H1 (cell line): ENCODE results near the gene ABCA1. TPM values are rescaled to one million over a fixed set of nuclear protein-coding genes. Genes with fewer than 3 reads are reported as not detected.

Source experiments
- PHF8 ChIP-seq: fragments of 200-600 bp; sonication (generic); conservative IDR thresholded peaks from 2 replicates; pipeline ENCODE4 v1.7.1; 2012; ENCODE audit warnings: low read depth, mild to moderate bottlenecking, inconsistent platforms, low read length, moderate library complexity
- SRF ChIP-seq: IDR thresholded peaks from 2 replicates; pipeline ENCODE4 v1.6.1; 2011; ENCODE audit warnings: mild to moderate bottlenecking, low read depth, low read length, moderate library complexity
- polyA plus RNA-seq, 7 experiments: library from polyadenylated mRNA; depleted of rRNA in 3 of 7; stranded (reverse) in 5 of 7; unstranded in 2 of 7; fragments of >200 nt in 5 of 7; fragments of 200-250 nt in 2 of 7; gene quantifications; 1 replicate in 5 of 7; 2 replicates in 1 of 7; 4 replicates in 1 of 7; pipeline versions ENCODE4 v1.2.1 to v1.2.3, GENCODE V29; 2011 to 2013; ENCODE audit warnings: missing spikeins in 2 of 7, mixed read lengths in 2 of 7
- total RNA-seq: library from RNA; stranded (reverse); fragmentation: NEBNext Ultra II Directional; extraction: Animal tissue kit (Norgen Biotek cat#: 25700); gene quantifications from 2 replicates; pipeline ENCODE4 v1.2.1, GENCODE V29; 2021
- TF ChIP-seq, protein P1 (sequence below): fragments of 300-600 bp; sonication (generic); IDR thresholded peaks from 2 replicates; pipeline ENCODE4 v1.7.1; 2012; ENCODE audit warnings: low read length, moderate library complexity, mild to moderate bottlenecking, inconsistent platforms; ENCODE audit not compliant: insufficient replicate concordance

ABCA1 gene
- total and polyA plus RNA-seq, 2 of the 8 experiments (the other 6 are each of a cell fraction or from before 2014, with no cell fraction given) = 6.9 to 7.8 TPM

DNA sequence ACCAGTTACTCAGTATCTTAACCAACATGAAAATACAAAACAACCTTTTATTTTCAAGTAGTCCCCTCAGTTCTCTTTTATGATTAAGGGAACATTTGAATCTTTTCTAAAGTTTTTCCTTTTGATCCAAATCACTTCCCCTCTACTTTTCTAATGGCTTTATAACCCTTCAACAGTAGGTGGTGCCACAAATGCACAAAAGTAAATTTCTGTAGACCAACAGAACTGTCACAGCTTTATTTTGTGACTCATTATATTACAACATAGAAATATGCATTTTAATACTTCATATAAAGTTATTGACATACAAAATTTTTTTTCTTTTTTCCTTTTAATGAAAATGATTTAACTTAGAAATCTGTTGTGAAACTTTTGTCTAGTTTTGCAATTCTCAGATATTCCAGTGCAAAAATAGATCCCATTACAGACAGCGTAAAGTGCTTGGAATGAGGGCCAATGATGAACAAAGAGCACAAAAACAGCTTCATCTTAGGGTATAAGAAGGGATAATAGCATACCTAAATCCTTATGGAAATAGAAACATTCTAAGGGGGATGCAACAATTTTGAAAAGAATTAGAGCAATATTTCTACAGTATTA lies 147.1 kb downstream of the ABCA1 start (continued):
- TF ChIP-seq, protein P1, sequence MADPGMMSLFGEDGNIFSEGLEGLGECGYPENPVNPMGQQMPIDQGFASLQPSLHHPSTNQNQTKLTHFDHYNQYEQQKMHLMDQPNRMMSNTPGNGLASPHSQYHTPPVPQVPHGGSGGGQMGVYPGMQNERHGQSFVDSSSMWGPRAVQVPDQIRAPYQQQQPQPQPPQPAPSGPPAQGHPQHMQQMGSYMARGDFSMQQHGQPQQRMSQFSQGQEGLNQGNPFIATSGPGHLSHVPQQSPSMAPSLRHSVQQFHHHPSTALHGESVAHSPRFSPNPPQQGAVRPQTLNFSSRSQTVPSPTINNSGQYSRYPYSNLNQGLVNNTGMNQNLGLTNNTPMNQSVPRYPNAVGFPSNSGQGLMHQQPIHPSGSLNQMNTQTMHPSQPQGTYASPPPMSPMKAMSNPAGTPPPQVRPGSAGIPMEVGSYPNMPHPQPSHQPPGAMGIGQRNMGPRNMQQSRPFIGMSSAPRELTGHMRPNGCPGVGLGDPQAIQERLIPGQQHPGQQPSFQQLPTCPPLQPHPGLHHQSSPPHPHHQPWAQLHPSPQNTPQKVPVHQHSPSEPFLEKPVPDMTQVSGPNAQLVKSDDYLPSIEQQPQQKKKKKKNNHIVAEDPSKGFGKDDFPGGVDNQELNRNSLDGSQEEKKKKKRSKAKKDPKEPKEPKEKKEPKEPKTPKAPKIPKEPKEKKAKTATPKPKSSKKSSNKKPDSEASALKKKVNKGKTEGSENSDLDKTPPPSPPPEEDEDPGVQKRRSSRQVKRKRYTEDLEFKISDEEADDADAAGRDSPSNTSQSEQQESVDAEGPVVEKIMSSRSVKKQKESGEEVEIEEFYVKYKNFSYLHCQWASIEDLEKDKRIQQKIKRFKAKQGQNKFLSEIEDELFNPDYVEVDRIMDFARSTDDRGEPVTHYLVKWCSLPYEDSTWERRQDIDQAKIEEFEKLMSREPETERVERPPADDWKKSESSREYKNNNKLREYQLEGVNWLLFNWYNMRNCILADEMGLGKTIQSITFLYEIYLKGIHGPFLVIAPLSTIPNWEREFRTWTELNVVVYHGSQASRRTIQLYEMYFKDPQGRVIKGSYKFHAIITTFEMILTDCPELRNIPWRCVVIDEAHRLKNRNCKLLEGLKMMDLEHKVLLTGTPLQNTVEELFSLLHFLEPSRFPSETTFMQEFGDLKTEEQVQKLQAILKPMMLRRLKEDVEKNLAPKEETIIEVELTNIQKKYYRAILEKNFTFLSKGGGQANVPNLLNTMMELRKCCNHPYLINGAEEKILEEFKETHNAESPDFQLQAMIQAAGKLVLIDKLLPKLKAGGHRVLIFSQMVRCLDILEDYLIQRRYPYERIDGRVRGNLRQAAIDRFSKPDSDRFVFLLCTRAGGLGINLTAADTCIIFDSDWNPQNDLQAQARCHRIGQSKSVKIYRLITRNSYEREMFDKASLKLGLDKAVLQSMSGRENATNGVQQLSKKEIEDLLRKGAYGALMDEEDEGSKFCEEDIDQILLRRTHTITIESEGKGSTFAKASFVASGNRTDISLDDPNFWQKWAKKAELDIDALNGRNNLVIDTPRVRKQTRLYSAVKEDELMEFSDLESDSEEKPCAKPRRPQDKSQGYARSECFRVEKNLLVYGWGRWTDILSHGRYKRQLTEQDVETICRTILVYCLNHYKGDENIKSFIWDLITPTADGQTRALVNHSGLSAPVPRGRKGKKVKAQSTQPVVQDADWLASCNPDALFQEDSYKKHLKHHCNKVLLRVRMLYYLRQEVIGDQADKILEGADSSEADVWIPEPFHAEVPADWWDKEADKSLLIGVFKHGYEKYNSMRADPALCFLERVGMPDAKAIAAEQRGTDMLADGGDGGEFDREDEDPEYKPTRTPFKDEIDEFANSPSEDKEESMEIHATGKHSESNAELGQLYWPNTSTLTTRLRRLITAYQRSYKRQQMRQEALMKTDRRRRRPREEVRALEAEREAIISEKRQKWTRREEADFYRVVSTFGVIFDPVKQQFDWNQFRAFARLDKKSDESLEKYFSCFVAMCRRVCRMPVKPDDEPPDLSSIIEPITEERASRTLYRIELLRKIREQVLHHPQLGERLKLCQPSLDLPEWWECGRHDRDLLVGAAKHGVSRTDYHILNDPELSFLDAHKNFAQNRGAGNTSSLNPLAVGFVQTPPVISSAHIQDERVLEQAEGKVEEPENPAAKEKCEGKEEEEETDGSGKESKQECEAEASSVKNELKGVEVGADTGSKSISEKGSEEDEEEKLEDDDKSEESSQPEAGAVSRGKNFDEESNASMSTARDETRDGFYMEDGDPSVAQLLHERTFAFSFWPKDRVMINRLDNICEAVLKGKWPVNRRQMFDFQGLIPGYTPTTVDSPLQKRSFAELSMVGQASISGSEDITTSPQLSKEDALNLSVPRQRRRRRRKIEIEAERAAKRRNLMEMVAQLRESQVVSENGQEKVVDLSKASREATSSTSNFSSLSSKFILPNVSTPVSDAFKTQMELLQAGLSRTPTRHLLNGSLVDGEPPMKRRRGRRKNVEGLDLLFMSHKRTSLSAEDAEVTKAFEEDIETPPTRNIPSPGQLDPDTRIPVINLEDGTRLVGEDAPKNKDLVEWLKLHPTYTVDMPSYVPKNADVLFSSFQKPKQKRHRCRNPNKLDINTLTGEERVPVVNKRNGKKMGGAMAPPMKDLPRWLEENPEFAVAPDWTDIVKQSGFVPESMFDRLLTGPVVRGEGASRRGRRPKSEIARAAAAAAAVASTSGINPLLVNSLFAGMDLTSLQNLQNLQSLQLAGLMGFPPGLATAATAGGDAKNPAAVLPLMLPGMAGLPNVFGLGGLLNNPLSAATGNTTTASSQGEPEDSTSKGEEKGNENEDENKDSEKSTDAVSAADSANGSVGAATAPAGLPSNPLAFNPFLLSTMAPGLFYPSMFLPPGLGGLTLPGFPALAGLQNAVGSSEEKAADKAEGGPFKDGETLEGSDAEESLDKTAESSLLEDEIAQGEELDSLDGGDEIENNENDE = no peak
- TF ChIP-seq PHF8 = no peak
- no peak for TF ChIP-seq SRF
- TF ChIP-seq, all 59 proteins: peak for 1
